HG03520 (cell line): Measurements from ENCODE around the gene MRNIP.
A peak's percentile ranks its signal among the peaks of the same experiment; 100 is the strongest.

Experiments used
- ATAC-seq: cut with Tn5 transposase; IDR thresholded peaks from one replicate; pipeline ENCODE4 v1.9.1; 2021; ENCODE audit warnings: mild to moderate bottlenecking, moderate library complexity; ENCODE audit not compliant: unreplicated experiment

Gene MRNIP

GRCh38 chr5:179822444-179822990 lies 36.1 kb downstream of the MRNIP start:
- ATAC-seq = no peak

GRCh38 chr5:179822059-179822432 lies 36.6 kb downstream of the MRNIP start:
- no peak for ATAC-seq

GRCh38 chr5:179821298-179822058 lies 37.1 kb downstream of the MRNIP start:
- peak; percentile 39 for ATAC-seq

- ATAC-seq = peak; percentile 36
These were observed 37.9 kb downstream of the MRNIP start, which contains the start of gene SQSTM1 for GRCh38 chr5:179820483-179821297. TSS of gene SQSTM1 (plus strand) at chr5:179820905. CDS start at chr5:179820937, 32 bp downstream.

- ATAC-seq = no peak
These were observed 38.5 kb downstream of the MRNIP start for GRCh38 chr5:179820127-179820482.

GRCh38 chr5:179819296-179820126 lies 39.1 kb downstream of the MRNIP start:
- no peak for ATAC-seq

- ATAC-seq = peak; percentile 53
These were observed 39.8 kb downstream of the MRNIP start for GRCh38 chr5:179818746-179819295.

- ATAC-seq = no peak
These were observed 40.5 kb downstream of the MRNIP start for GRCh38 chr5:179817890-179818745.

GRCh38 chr5:179817470-179817840 lies 41.2 kb downstream of the MRNIP start:
- no peak for ATAC-seq

GRCh38 chr5:179816796-179817469 lies 41.7 kb downstream of the MRNIP start:
- no peak for ATAC-seq

- no peak for ATAC-seq
These were observed 42.2 kb downstream of the MRNIP start for GRCh38 chr5:179816401-179816795.

GRCh38 chr5:179815491-179816249 lies 42.9 kb downstream of the MRNIP start:
- no peak for ATAC-seq

GRCh38 chr5:179814090-179814489 lies 44.5 kb downstream of the MRNIP start:
- ATAC-seq = no peak

- ATAC-seq = no peak
These were observed 45.5 kb downstream of the MRNIP start for GRCh38 chr5:179812997-179813607.

GRCh38 chr5:179812135-179812825 lies 46.3 kb downstream of the MRNIP start:
- ATAC-seq = no peak

- peak; percentile 58 for ATAC-seq
These were observed 52.2 kb downstream of the MRNIP start, which contains the start of gene MGAT4B for GRCh38 chr5:179806250-179807048. TSS of gene MGAT4B (minus strand) at chr5:179806866. CDS start at chr5:179806583, 283 bp downstream.
